Measurements from ENCODE around the gene BARX2. TPM values are rescaled to one million over a fixed set of nuclear protein-coding genes. Genes with fewer than 3 reads are reported as not detected.

Gene BARX2
- total RNA-seq, 1 experiment from 2014 or later, result 0.12 TPM

- intact Hi-C loops (cut with micrococcal nuclease), result no loop called here
- BruUV-seq (replicated peaks), result no TSS peak
- H3K4me1 ChIP-seq (ENCODE audit: control insufficient read depth in 1 of 2, insufficient read depth in 2 of 2, low read length in 2 of 2), result peaks cover 0 to 16% of the 10 kb centered on the region in 2 experiments; a peak in 2 of 4 replicates
These were observed 2.8 kb upstream of the BARX2 start for GRCh38 chr11:129372609-129373488.

DNA sequence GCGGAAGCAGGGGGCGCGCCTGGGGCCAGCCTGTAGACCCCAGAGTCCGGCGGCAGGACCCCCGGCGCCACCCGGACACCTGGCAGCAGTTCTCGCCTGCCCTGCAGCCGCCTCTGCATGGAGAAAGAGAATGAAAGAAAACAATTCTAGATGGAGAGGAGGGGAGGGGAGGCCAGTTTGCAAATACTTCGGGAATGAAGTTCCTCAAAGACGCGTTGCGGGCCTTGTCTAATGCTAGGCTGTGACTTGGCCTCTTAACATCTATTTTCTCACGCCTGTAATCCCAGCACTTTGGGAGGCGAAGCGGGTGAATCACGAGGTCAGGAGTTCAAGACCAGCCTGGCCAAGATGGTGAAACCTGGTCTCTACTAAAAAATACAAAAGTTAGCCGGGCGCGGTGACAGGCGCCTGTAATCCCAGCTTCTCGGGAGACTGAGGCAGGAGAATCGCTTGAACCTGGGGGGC is 2.1 kb upstream of the BARX2 start:
- peaks cover 61% of the 10 kb centered on the region; the same call in 1 of the 2 replicates for H3K27me3 ChIP-seq (ENCODE audit: insufficient read depth, low read length)
- no peaks in the 10 kb centered on the region for H3K79me2 ChIP-seq (ENCODE audit: insufficient read depth, low read length)
- H3K9me2 ChIP-seq (ENCODE audit: insufficient read depth), result no peaks in the 10 kb centered on the region
- no TSS peak for BruUV-seq (replicated peaks)
- no peaks in the 10 kb centered on the region for H4K20me1 ChIP-seq (ENCODE audit: insufficient read depth)
- H3K4me3 ChIP-seq (replicated peaks in 1 of 2; ENCODE audit: low read depth in 1 of 2, low read length in 2 of 2), result no peak overlapping the region
- ATAC-seq, result no peak
- H3K9ac ChIP-seq (ENCODE audit: low read length), result no peak overlapping the region
- no peak for DNase-seq (ENCODE audit: low read depth, low spot score)
- CTCF ChIA-PET, result no interaction called here
- intact Hi-C loops (cut with micrococcal nuclease), result no loop called here
- no peaks in the 10 kb centered on the region for H3K9me3 ChIP-seq (ENCODE audit: control insufficient read depth in 1 of 2, insufficient read depth in 1 of 2, low read depth in 1 of 2, low read length in 2 of 2)
- TF ChIP-seq YY1 (IDR thresholded peaks at IDR 0.05; ENCODE audit: extremely low read depth, insufficient replicate concordance, low read depth, low read length) (no peak), POLR2A (IDR thresholded peaks at IDR 0.05; ENCODE audit: borderline replicate concordance, extremely low read depth, insufficient read depth, insufficient read length) (no peak), SP1 (IDR thresholded peaks at IDR 0.05; ENCODE audit: low read depth) (no peak), EZH2 (IDR thresholded peaks at IDR 0.05) (no peak), ELF1 (IDR thresholded peaks at IDR 0.05; ENCODE audit: borderline replicate concordance, low read depth) (no peak)
- no peak overlapping the region for H3K4me2 ChIP-seq (ENCODE audit: low read length)
- POLR2A ChIA-PET, result no interaction called here
- RAD21 ChIA-PET (ENCODE audit: low non-redundant PET in 1 of 2, low total read pairs in 2 of 2, uncharacterized antibody in 2 of 2, unreplicated experiment in 2 of 2), result no interaction called here
- no peak overlapping the region for H2AFZ ChIP-seq (ENCODE audit: low read depth, low read length, poor library complexity, severe bottlenecking)
- H3K36me3 ChIP-seq (ENCODE audit: control insufficient read depth in 1 of 2, insufficient read depth in 2 of 2, low read length in 2 of 2), result no peaks in the 10 kb centered on the region
- peaks cover 0 to 16% of the 10 kb centered on the region in 2 experiments; a peak in 2 of 4 replicates for H3K4me1 ChIP-seq (ENCODE audit: control insufficient read depth in 1 of 2, insufficient read depth in 2 of 2, low read length in 2 of 2)
- H3K27ac ChIP-seq (ENCODE audit: low read depth, low read length), result no peak overlapping the region

More at GRCh38 chr11:129372609-129373488, 2.8 kb upstream of the BARX2 start:
- no peak overlapping the region for H3K9ac ChIP-seq (ENCODE audit: low read length)
- ChIA-PET RAD21 (ENCODE audit: low non-redundant PET in 1 of 2, low total read pairs in 2 of 2, uncharacterized antibody in 2 of 2, unreplicated experiment in 2 of 2) (no interaction called here), CTCF (no interaction called here), POLR2A (no interaction called here)
- no peaks in the 10 kb centered on the region for H3K9me2 ChIP-seq (ENCODE audit: insufficient read depth)
- H3K4me2 ChIP-seq (ENCODE audit: low read length), result no peak overlapping the region
- H4K20me1 ChIP-seq (ENCODE audit: insufficient read depth), result no peaks in the 10 kb centered on the region
- no peaks in the 10 kb centered on the region for H3K36me3 ChIP-seq (ENCODE audit: control insufficient read depth in 1 of 2, insufficient read depth in 2 of 2, low read length in 2 of 2)
- TF ChIP-seq POLR2AphosphoS5 (IDR thresholded peaks at IDR 0.05; ENCODE audit: low read depth, low read length), result no peak
- TF ChIP-seq SP1 (IDR thresholded peaks at IDR 0.05; ENCODE audit: low read depth), result no peak
- no peak for TF ChIP-seq EGR1 (IDR thresholded peaks at IDR 0.05; ENCODE audit: low read depth)
- no peak for TF ChIP-seq TCF7L2 (IDR thresholded peaks at IDR 0.05; ENCODE audit: borderline replicate concordance, extremely low read depth, insufficient read depth, insufficient read length)
- TF ChIP-seq YY1 (IDR thresholded peaks at IDR 0.05; ENCODE audit: extremely low read depth, insufficient replicate concordance, low read depth, low read length), result no peak
- no peak for TF ChIP-seq POLR2A (IDR thresholded peaks at IDR 0.05; ENCODE audit: borderline replicate concordance, extremely low read depth, insufficient read depth, insufficient read length)
- no peak for TF ChIP-seq ZFX (IDR thresholded peaks at IDR 0.05)
- TF ChIP-seq EZH2phosphoT487 (IDR thresholded peaks at IDR 0.05; ENCODE audit: borderline replicate concordance), result no peak
- TF ChIP-seq, protein P1, sequence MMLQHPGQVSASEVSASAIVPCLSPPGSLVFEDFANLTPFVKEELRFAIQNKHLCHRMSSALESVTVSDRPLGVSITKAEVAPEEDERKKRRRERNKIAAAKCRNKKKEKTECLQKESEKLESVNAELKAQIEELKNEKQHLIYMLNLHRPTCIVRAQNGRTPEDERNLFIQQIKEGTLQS (IDR thresholded peaks at IDR 0.05), result no peak
- TF ChIP-seq CEBPB (IDR thresholded peaks at IDR 0.05; ENCODE audit: low read depth), result no peak
- TF ChIP-seq ELF1 (IDR thresholded peaks at IDR 0.05; ENCODE audit: borderline replicate concordance, low read depth), result no peak
- no peak for TF ChIP-seq JUND (IDR thresholded peaks at IDR 0.05)
- DNase-seq (ENCODE audit: low read depth, low spot score), result no peak
- H3K9me3 ChIP-seq (ENCODE audit: control insufficient read depth in 1 of 2, insufficient read depth in 1 of 2, low read depth in 1 of 2, low read length in 2 of 2), result no peaks in the 10 kb centered on the region
- H3K79me2 ChIP-seq (ENCODE audit: insufficient read depth, low read length), result no peaks in the 10 kb centered on the region
- no peak overlapping the region for H3K4me3 ChIP-seq (replicated peaks in 1 of 2; ENCODE audit: low read depth in 1 of 2, low read length in 2 of 2)
- no peak for ATAC-seq
- H3K27ac ChIP-seq (ENCODE audit: low read depth, low read length), result no peak overlapping the region
- H3K27me3 ChIP-seq (ENCODE audit: insufficient read depth, low read length), result peaks cover 66% of the 10 kb centered on the region
- H2AFZ ChIP-seq (ENCODE audit: low read depth, low read length, poor library complexity, severe bottlenecking), result no peak overlapping the region
